ENCODE results near the gene SLC16A7. TPM values are rescaled to one million over a fixed set of nuclear protein-coding genes. Genes with fewer than 3 reads are reported as not detected.

Gene SLC16A7
- total and polyA plus RNA-seq, 10 of the 15 experiments (the other 5 are each of a cell fraction or from before 2014, with no cell fraction given): 1.5 to 12.9 (median 6.7) TPM

GRCh38 chr12:59643550-59643949 is 47.7 kb downstream of the SLC16A7 start (continued):
- TF ChIP-seq IKZF1 (conservative IDR thresholded peaks at IDR 0.05) (no peak), ATF3 (IDR thresholded peaks at IDR 0.05; ENCODE audit: borderline replicate concordance, extremely low read depth, low read depth, low read length) (no peak), ASH2L (IDR thresholded peaks at IDR 0.05; ENCODE audit: borderline replicate concordance, low read depth) (no peak), JUND (IDR thresholded peaks at IDR 0.05; ENCODE audit: low read depth, low read length) (no peak), SKIL (IDR thresholded peaks at IDR 0.05; ENCODE audit: low read depth, poor library complexity, severe bottlenecking) (no peak)

GRCh38 chr12:59645242-59645641 is 49.4 kb downstream of the SLC16A7 start:
- no peak overlapping the region for H3K4me2 ChIP-seq (ENCODE audit: control insufficient read depth, insufficient read depth)
- ChIA-PET RAD21 (ENCODE audit: unreplicated experiment) (no interaction called here), POLR2A (no interaction called here), CTCF (no interaction called here), SMC1A (ENCODE audit: uncharacterized antibody, unreplicated experiment) (no interaction called here)
- FAIRE-seq (no peak), ATAC-seq (no peak), DNase-seq (ENCODE audit: low read depth, low spot score) (no peak)
- H3K9ac ChIP-seq (ENCODE audit: control insufficient read depth, insufficient read depth, low read length): no peak overlapping the region
- H3K27ac ChIP-seq (ENCODE audit: control insufficient read depth, insufficient read depth): no peak overlapping the region
- in situ Hi-C loops (cut with MboI) (no loop called here), intact Hi-C loops (cut with micrococcal nuclease; ENCODE audit: unreplicated experiment) (no loop called here)
- BruUV-seq (replicated peaks): no TSS peak
- no peaks in the 10 kb centered on the region for H3K27me3 ChIP-seq (replicated peaks in 1 of 2; ENCODE audit: control insufficient read depth in 2 of 2, insufficient read depth in 2 of 2, low read length in 1 of 2)
- peaks cover 6% of the 10 kb centered on the region; the same call in 2 of the 3 replicates for H3K9me3 ChIP-seq (replicated peaks; ENCODE audit: control insufficient read depth, insufficient read depth, low read length)
- no peaks in the 10 kb centered on the region for H4K20me1 ChIP-seq (ENCODE audit: control insufficient read depth, insufficient read depth)
- no peaks in the 10 kb centered on the region; the same call in 1 of the 2 replicates for H3K79me2 ChIP-seq (ENCODE audit: control insufficient read depth, insufficient read depth, low read length)
- no peak for TF ChIP-seq CREM (IDR thresholded peaks at IDR 0.05; ENCODE audit: low read depth)
- no peak for TF ChIP-seq ZBTB4 (CRISPR knock-in tag; IDR thresholded peaks at IDR 0.05)
- TF ChIP-seq NRF1 (conservative IDR thresholded peaks at IDR 0.05; ENCODE audit: low read depth, low read length): no peak
- TF ChIP-seq SRF (IDR thresholded peaks at IDR 0.05; ENCODE audit: low read depth in 2 of 2, low read length in 2 of 2): no peak
- 100% methylated on average over 1 of the region's 1 CpG for WGBS (ENCODE audit: insufficient coverage, insufficient replicate concordance, low lambda C conversion rate, missing lambda C conversion rate)
- peaks cover 0 to 4% of the 10 kb centered on the region in 2 experiments; a peak in 1 of 4 replicates for H3K36me3 ChIP-seq (ENCODE audit: control insufficient read depth in 2 of 2, insufficient read depth in 2 of 2, low read length in 1 of 2)
- H3K4me1 ChIP-seq (ENCODE audit: control insufficient read depth, insufficient read depth, low read length): no peaks in the 10 kb centered on the region
- H3K4me3 ChIP-seq: no peak overlapping the region
- no peak overlapping the region for H2AFZ ChIP-seq (ENCODE audit: control insufficient read depth, low read depth, low read length)
